Measurements from ENCODE around the gene SLC24A2. TPM values are rescaled to one million over a fixed set of nuclear protein-coding genes. Genes with fewer than 3 reads are reported as not detected.

The SLC24A2 gene
- total and polyA plus RNA-seq, 2 experiments from 2014 or later: 0.10 to 0.27 TPM

GRCh38 chr9:19799784-19800183 is 10.9 kb upstream of the SLC24A2 start:
- H3K27ac ChIP-seq: no peak overlapping the region
- no peaks in the 10 kb centered on the region for H3K9me3 ChIP-seq (ENCODE audit: low read depth)
- no peaks in the 10 kb centered on the region for H3K79me2 ChIP-seq
- H3K27me3 ChIP-seq: no peaks in the 10 kb centered on the region
- TF ChIP-seq EZH2 (IDR thresholded peaks at IDR 0.05; ENCODE audit: borderline replicate concordance) (no peak), CTCF (IDR thresholded peaks at IDR 0.05; ENCODE audit: poor library complexity) (no peak), EZH2phosphoT487 (IDR thresholded peaks at IDR 0.05; ENCODE audit: low read depth, severe bottlenecking, unreplicated experiment) (no peak)
- no peak overlapping the region for H3K4me2 ChIP-seq
- no peaks in the 10 kb centered on the region for H4K20me1 ChIP-seq (ENCODE audit: insufficient read depth, poor library complexity, severe bottlenecking)
- no peaks in the 10 kb centered on the region for H3K36me3 ChIP-seq (replicated peaks; ENCODE audit: insufficient read depth, low read depth)
- H3K4me3 ChIP-seq: no peak overlapping the region
- 27% methylated on average over 3 of the region's 3 CpGs for WGBS (ENCODE audit: low lambda C conversion rate, missing lambda C conversion rate)
- no peaks in the 10 kb centered on the region for H3K9me2 ChIP-seq (replicated peaks; ENCODE audit: insufficient read depth)
- DNase-seq (ENCODE audit: low spot score): no peak
- H2AFZ ChIP-seq: no peak overlapping the region
- H3K4me1 ChIP-seq (ENCODE audit: insufficient read depth): no peaks in the 10 kb centered on the region

GRCh38 chr9:19788152-19788551 is 685 bp downstream of the SLC24A2 start:
- Histone ChIP-seq H3K9me2 (replicated peaks; ENCODE audit: insufficient read depth) (no peaks in the 10 kb centered on the region), H2AFZ (no peak overlapping the region), H3K36me3 (replicated peaks; ENCODE audit: insufficient read depth, low read depth) (no peaks in the 10 kb centered on the region), H4K20me1 (ENCODE audit: insufficient read depth, poor library complexity, severe bottlenecking) (no peaks in the 10 kb centered on the region), H3K27ac (no peak overlapping the region), H3K4me2 (peak overlapping the region; percentile 88), H3K4me1 (ENCODE audit: insufficient read depth) (no peaks in the 10 kb centered on the region), H3K4me3 (no peak overlapping the region), H3K27me3 (peaks cover 68% of the 10 kb centered on the region), H3K9me3 (ENCODE audit: low read depth) (no peaks in the 10 kb centered on the region), H3K79me2 (no peaks in the 10 kb centered on the region)
- TF ChIP-seq CTCF (IDR thresholded peaks at IDR 0.05; ENCODE audit: poor library complexity) (no peak), EZH2 (IDR thresholded peaks at IDR 0.05; ENCODE audit: borderline replicate concordance) (peak; percentile 50), EZH2phosphoT487 (IDR thresholded peaks at IDR 0.05; ENCODE audit: low read depth, severe bottlenecking, unreplicated experiment) (peak; percentile 45)
- 2% methylated on average over 23 of the region's 24 CpGs for WGBS (ENCODE audit: low lambda C conversion rate, missing lambda C conversion rate)
- DNase-seq (ENCODE audit: low spot score): no peak

- peak overlapping the region; percentile 88 for H3K4me2 ChIP-seq
- peaks cover 68% of the 10 kb centered on the region for H3K27me3 ChIP-seq
- DNase-seq (ENCODE audit: low spot score): no peak
- no peaks in the 10 kb centered on the region for H4K20me1 ChIP-seq (ENCODE audit: insufficient read depth, poor library complexity, severe bottlenecking)
- no peak overlapping the region for H3K4me3 ChIP-seq
- 29% methylated on average over 4 of the region's 4 CpGs for WGBS (ENCODE audit: low lambda C conversion rate, missing lambda C conversion rate)
- no peaks in the 10 kb centered on the region for H3K9me3 ChIP-seq (ENCODE audit: low read depth)
- H3K9me2 ChIP-seq (replicated peaks; ENCODE audit: insufficient read depth): no peaks in the 10 kb centered on the region
- H3K79me2 ChIP-seq: no peaks in the 10 kb centered on the region
- no peak overlapping the region for H3K27ac ChIP-seq
- H3K4me1 ChIP-seq (ENCODE audit: insufficient read depth): no peaks in the 10 kb centered on the region
- no peak for TF ChIP-seq EZH2 (IDR thresholded peaks at IDR 0.05; ENCODE audit: borderline replicate concordance)
- no peak for TF ChIP-seq EZH2phosphoT487 (IDR thresholded peaks at IDR 0.05; ENCODE audit: low read depth, severe bottlenecking, unreplicated experiment)
- TF ChIP-seq CTCF (IDR thresholded peaks at IDR 0.05; ENCODE audit: poor library complexity): no peak
- no peak overlapping the region for H2AFZ ChIP-seq
- H3K36me3 ChIP-seq (replicated peaks; ENCODE audit: insufficient read depth, low read depth): no peaks in the 10 kb centered on the region
Measured at GRCh38 chr9:19787672-19788071, 1.2 kb downstream of the SLC24A2 start.

GRCh38 chr9:19785230-19785629 is 3.6 kb downstream of the SLC24A2 start:
- no peaks in the 10 kb centered on the region for H3K36me3 ChIP-seq (replicated peaks; ENCODE audit: insufficient read depth, low read depth)
- peaks cover 70% of the 10 kb centered on the region for H3K27me3 ChIP-seq
- H3K4me1 ChIP-seq (ENCODE audit: insufficient read depth): no peaks in the 10 kb centered on the region
- no peak for DNase-seq (ENCODE audit: low spot score)
- no peak overlapping the region for H3K27ac ChIP-seq
- 85% methylated on average over 1 of the region's 1 CpG for WGBS (ENCODE audit: low lambda C conversion rate, missing lambda C conversion rate)
- TF ChIP-seq EZH2 (IDR thresholded peaks at IDR 0.05; ENCODE audit: borderline replicate concordance) (no peak), EZH2phosphoT487 (IDR thresholded peaks at IDR 0.05; ENCODE audit: low read depth, severe bottlenecking, unreplicated experiment) (no peak), CTCF (IDR thresholded peaks at IDR 0.05; ENCODE audit: poor library complexity) (no peak)
- H3K4me2 ChIP-seq: no peak overlapping the region
- no peaks in the 10 kb centered on the region for H3K9me2 ChIP-seq (replicated peaks; ENCODE audit: insufficient read depth)
- H2AFZ ChIP-seq: no peak overlapping the region
- no peaks in the 10 kb centered on the region for H3K9me3 ChIP-seq (ENCODE audit: low read depth)
- H4K20me1 ChIP-seq (ENCODE audit: insufficient read depth, poor library complexity, severe bottlenecking): no peaks in the 10 kb centered on the region
- no peaks in the 10 kb centered on the region for H3K79me2 ChIP-seq
- no peak overlapping the region for H3K4me3 ChIP-seq

Measured in hepatocyte (in vitro differentiated cells).